HG03039 (cell line): ENCODE measurements around the gene PLCB4.
A peak's percentile ranks its signal among the peaks of the same experiment; 100 is the strongest.

Experiments
- ATAC-seq: cut with Tn5 transposase; IDR thresholded peaks from one replicate; pipeline ENCODE4 v1.9.1; 2021; ENCODE audit warnings: mild to moderate bottlenecking, moderate library complexity; ENCODE audit not compliant: unreplicated experiment

Gene PLCB4

GRCh38 chr20:9389346-9389745, 320.5 kb downstream of the PLCB4 start:
- ATAC-seq, result no peak

DNA sequence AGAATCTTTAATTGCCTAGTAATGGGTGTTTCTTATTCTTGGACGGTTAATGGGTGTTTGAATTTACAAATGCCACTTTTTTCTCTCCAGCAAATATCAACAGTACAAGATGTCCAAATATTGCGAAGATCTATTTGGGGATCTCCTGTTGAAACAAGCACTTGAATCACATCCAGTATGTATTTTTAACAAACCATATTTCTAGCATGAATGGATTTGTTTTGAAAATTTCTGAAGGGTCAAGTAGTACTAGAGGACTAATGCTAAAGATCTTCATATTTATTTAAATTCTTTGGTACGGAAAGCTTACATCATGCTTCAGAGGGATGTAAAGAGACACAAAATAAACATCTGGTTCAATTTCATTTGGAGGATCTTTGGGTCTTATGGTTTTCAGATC, 321.6 kb downstream of the PLCB4 start:
- ATAC-seq, result no peak

DNA sequence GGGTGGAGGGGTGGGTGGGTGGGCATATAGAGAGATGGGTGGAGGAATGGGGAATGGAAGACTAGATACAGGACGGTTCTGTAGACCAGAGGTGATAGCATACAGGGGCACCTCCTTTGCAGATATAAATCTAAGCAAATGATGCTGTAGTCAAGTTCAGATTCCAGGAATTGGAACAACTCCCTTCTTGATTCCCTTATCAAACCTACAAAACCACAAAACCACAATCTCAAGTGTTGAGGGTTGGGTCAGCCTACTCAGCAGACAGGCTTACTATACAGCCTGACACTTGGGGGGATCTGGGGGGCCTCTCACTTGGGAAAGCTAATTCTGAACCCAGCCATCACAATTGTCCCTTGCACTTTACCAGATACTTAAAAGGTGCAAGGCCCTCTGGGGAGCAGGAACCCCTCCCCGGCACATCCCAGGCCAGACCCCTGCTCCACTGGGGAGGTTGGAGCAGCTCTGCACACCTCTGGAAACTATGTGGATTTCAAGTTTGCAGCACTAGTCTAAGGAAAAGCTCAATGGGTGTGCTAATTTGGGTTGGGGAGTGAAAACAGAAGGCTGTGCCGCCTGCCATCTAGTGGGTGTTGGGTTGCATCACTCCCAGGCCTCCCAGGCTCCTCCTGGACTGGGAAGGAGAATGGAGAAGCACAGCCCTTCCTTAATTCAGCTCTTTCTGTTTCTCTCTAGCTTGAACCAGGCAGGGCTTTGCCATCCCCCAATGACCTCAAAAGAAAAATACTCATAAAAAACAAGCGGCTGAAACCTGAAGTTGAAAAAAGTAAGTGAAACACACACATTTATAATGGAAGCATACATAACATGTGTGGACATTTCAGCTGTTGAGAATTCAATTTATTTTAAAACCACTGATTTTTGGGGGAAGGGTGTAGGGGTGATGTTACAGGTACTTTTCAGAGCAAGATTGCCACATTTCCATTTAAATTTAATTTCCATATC, 324.3 kb downstream of the PLCB4 start:
- ATAC-seq, result no peak

DNA sequence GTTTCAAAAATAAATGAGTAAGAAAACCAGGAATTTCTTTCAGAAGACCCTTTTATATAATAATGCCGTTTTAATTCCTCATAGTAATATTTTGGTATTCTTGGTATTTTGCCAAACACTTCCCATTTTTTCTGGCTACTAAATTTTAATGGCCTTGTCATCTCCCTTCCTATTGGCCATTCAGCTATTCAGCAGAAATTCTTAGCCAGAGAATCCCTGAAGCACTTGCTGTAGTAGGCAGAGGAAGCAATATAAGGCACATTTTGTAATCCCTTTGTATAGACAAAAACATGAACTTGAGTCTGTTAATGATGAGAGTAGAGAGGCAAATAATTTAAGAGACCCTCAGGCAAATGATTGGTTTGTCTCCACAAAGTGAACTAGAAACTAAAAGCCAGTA, 327.1 kb downstream of the PLCB4 start:
- no peak for ATAC-seq

- ATAC-seq, result peak; percentile 93
Measured at GRCh38 chr20:9397928-9398327, 329.0 kb downstream of the PLCB4 start.

DNA sequence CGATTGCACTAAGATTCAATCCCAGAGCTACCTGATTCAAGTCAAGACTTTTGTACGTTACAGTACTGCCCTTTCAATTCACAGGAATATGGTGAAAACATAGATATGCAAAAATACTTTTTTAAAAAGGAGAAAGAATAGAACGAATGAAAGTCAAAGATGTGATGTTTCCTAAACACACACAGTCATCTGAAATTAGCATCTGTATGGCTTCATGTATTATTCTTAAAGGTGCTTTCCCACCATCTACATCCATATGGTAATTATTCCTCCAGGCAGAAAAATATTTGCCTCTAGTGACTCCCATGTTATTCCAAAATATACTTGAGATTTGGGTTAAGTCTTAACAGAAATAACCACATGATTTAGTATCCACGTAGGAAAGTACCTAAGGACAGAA, 330.0 kb downstream of the PLCB4 start:
- ATAC-seq, result no peak

DNA sequence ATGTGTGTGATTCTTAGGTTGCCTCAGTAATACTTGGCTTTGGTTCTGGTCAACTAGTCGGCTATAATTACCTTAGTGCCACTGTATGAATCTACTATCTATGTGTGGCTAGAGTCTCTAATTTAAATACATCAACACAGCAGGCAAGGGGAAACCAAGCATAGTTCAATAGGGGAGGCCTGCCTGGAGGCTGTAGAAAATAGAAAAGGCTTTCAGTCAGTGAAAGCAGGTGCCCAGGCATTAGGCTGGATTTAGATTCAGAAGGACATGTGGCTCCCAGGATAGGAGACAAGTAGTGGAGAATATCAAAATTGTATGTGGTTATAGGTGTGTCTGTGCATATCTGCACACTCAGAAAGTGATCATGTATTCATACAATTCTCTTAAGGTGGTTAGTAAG, 330.4 kb downstream of the PLCB4 start:
- ATAC-seq, result no peak

- ATAC-seq, result no peak
Measured at GRCh38 chr20:9400171-9401025, 331.5 kb downstream of the PLCB4 start.

GRCh38 chr20:9401371-9401770, 332.5 kb downstream of the PLCB4 start:
- no peak for ATAC-seq

DNA sequence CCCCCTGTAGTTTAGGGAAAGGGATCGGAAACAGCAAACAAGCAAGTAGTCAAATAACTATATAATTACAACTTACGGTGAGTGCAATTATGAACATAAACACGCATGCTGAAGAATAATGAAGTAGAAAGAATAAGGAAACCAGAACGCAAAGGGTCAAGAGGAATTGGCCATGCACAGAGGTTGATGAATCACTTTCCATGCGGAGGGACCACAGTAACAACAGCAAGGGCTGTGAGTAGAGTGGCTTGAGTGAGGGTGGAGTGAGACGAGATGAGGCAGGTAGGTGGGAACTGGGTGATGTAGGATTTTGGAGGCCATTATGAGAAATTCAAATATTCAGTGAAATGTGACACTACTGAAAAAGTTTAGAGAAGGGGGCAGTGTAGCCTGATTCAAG, 333.3 kb downstream of the PLCB4 start:
- ATAC-seq, result no peak

DNA sequence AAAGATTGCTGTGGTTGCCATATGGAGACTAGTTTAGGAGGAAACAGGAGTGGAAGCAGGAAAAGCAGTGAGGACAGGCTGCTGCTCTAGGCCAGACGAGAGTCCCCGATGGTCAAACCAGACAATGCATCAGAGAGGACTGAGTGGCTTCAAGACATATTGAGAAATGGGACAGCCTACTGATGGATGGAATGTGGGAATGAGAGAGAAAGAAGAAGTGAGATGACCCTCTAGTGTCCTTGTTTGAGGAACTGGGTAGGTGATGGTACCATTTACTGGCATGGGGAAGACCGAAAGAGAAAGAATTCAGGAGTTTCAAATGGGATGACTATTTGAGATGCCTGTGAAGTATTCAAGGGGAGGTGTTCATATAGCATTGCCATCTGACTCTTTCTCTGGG, 333.7 kb downstream of the PLCB4 start:
- no peak for ATAC-seq

DNA sequence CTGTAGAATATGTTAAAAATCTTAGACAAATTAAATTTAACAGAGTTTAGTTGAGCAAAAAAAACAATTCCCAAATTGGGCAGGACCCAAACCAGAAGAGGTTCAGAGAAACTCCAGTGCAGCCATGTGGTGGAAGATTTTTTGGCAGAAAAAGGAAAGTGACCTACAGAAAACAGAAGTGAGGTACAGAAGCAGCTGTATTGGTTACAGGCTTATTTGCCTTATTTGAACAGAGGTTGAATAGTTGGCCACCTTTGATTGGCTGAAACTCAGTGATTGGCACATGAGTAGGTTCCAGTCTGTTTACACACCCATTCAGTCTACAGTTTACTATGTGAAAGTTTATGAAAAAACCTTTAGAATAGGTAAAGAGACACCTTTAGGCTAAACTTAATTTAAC, 334.6 kb downstream of the PLCB4 start:
- no peak for ATAC-seq

DNA sequence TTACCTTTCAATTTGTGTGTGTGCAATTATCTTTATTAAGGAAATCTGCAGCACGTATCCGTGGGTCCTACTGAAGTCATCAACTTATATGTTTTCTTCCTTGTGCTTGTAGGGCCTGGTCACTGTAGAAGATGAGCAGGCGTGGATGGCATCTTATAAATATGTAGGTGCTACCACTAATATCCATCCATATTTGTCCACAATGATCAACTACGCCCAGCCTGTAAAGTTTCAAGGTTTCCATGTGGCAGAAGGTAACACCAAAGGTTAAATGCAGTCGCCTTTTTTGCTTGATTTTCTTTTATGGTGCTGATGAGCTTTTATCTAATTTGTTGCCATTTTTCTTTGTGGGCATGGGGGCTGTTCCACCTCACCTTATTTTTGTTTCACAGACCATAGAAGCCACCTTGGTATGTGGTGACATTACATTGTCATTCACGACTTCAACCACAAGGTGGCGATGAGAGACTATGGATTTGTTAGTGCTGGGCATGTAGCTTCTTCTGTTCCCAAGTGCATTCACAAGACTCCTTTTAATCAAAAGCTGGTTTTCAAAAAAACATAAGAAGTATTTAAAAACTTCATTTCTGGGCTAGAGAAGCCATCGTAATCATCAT, 339.0 kb downstream of the PLCB4 start:
- no peak for ATAC-seq

DNA sequence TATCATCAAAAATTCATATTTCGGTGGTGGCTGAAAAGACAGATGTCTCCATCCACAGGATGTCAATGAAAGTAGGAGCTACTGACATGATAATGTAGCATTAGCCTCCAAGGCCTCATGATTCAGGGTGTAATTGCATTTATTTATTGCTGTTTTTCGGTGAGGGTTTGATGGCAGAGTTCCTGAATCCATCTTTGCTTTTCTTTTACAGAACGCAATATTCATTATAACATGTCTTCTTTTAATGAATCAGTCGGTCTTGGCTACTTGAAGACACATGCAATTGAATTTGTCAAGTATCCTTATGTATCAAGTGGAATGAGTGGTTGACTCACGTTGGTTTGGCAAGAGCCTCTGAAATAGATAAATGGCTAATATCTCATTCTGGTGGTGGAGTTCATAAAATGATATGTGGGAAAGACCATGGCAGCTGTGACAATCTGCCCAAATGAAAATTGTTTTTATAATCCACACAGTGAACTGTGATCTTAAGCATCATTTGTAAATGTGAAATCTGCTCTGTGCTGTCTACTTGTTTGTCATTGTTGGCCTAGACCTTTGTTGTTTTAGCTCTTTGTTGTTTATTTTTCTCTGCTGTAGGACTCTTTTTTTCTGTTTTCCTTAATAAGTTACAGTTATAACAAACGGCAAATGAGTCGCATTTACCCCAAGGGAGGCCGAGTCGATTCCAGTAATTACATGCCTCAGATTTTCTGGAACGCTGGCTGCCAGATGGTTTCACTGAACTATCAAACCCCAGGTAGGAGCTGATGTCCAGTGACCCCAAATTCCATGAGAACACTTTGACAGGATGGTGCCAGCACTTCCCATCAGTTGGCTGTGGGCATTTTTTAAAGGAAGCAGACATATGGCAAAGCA, 339.8 kb downstream of the PLCB4 start:
- no peak for ATAC-seq

DNA sequence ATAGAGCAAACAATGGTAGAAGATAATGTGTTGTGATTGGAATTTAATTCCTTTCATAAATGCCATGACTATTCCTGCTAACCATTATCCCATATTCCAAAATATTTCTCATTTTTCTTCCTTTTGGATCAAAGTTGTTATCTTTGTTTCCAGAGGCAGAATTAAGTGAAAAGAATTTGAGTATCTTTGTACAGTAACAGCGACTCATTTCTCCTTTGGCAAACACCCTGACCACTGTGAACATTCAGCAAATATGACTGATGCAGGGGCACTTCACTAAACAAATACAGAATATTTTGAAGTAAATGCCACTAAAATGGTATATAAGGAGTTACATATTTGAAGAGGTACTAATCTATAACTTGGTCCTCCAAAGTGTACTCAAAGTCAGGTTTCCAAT, 340.5 kb downstream of the PLCB4 start:
- ATAC-seq, result no peak

GRCh38 chr20:9409981-9410380, 341.1 kb downstream of the PLCB4 start:
- no peak for ATAC-seq

- ATAC-seq, result no peak
Measured at GRCh38 chr20:9411833-9412232, 342.9 kb downstream of the PLCB4 start.

DNA sequence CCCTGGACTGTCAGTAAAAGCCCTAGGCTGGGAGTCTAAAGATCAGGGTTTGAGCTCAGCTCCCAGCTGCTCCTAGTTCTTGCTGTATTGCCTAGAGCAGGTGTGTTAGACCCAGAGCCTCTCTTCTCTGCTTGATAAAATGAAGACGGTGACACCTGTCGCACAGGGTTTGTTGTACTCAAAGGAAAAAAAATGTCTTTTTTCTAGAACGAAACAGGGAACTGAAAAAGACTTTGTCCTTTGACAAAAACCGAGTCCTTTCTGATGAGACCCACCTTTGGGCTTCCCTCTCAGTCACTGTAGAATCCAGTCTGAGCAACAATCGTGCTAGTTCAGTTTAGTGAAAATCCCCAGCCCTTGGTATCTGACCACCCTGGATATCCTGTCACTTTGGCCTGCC, 343.4 kb downstream of the PLCB4 start:
- peak; percentile 75 for ATAC-seq

- ATAC-seq, result no peak
Measured at GRCh38 chr20:9413001-9413400, 344.1 kb downstream of the PLCB4 start.

GRCh38 chr20:9415426-9415825, 346.5 kb downstream of the PLCB4 start:
- no peak for ATAC-seq
